ENCODE results near the gene TRIM54. TPM values are rescaled to one million over a fixed set of nuclear protein-coding genes. Genes with fewer than 3 reads are reported as not detected.
"Not testable (repeated sequence)": the region's sequence is repeated elsewhere in the genome, so short reads cannot be mapped to it uniquely, and the experiment has no call there.

TRIM54 gene
- total RNA-seq, 1 donor from 2014 or later = 2.5 TPM

GRCh38 chr2:27313882-27314645 lies 31.8 kb downstream of the TRIM54 start:
- Histone ChIP-seq H3K36me3 (peaks cover 0 to 13% of the 10 kb centered on the region in 2 donors), H3K4me3 (no peak overlapping the region), H3K27ac (no peak overlapping the region), H3K9me3 (no peaks in the 10 kb centered on the region), H3K4me1 (no peaks in the 10 kb centered on the region), H3K27me3 (no peaks in the 10 kb centered on the region)
- TF ChIP-seq POLR2A (IDR thresholded peaks at IDR 0.05) = no peak
- TF ChIP-seq CTCF (IDR thresholded peaks at IDR 0.05) = no peak
- no peak for TF ChIP-seq POLR2AphosphoS5 (IDR thresholded peaks at IDR 0.05; ENCODE audit: insufficient read depth in 1 of 2, low read depth in 1 of 2)
- intact Hi-C loops (cut with DNase I) = no loop called here
- DNase-seq (ENCODE audit: extremely low spot score in 2 of 2) = no peak

GRCh38 chr2:27314709-27315108 lies 32.5 kb downstream of the TRIM54 start:
- TF ChIP-seq CTCF (IDR thresholded peaks at IDR 0.05) (no peak), POLR2AphosphoS5 (IDR thresholded peaks at IDR 0.05; ENCODE audit: insufficient read depth in 1 of 2, low read depth in 1 of 2) (no peak), POLR2A (IDR thresholded peaks at IDR 0.05) (no peak)
- peaks cover 0 to 9% of the 10 kb centered on the region in 2 donors for H3K36me3 ChIP-seq
- no peaks in the 10 kb centered on the region for H3K27me3 ChIP-seq
- no peaks in the 10 kb centered on the region for H3K9me3 ChIP-seq
- intact Hi-C loops (cut with DNase I) = no loop called here
- no peak overlapping the region for H3K4me3 ChIP-seq
- DNase-seq (ENCODE audit: extremely low spot score in 2 of 2) = no peak
- H3K27ac ChIP-seq = no peak overlapping the region
- no peaks in the 10 kb centered on the region for H3K4me1 ChIP-seq

- DNase-seq (ENCODE audit: extremely low spot score in 2 of 2) = no peak
- H3K9me3 ChIP-seq = no peaks in the 10 kb centered on the region
- H3K36me3 ChIP-seq = peaks cover 0 to 7% of the 10 kb centered on the region in 2 donors
- H3K27me3 ChIP-seq = no peaks in the 10 kb centered on the region
- H3K27ac ChIP-seq = no peak overlapping the region
- H3K4me3 ChIP-seq = no peak overlapping the region
- intact Hi-C loops (cut with DNase I) = no loop called here
- no peaks in the 10 kb centered on the region for H3K4me1 ChIP-seq
- TF ChIP-seq POLR2A (IDR thresholded peaks at IDR 0.05) (no peak), POLR2AphosphoS5 (IDR thresholded peaks at IDR 0.05; ENCODE audit: insufficient read depth in 1 of 2, low read depth in 1 of 2) (no peak), CTCF (IDR thresholded peaks at IDR 0.05) (no peak)
Observed at GRCh38 chr2:27315122-27315521, 32.9 kb downstream of the TRIM54 start.

- TF ChIP-seq POLR2A (IDR thresholded peaks at IDR 0.05) (no peak), POLR2AphosphoS5 (IDR thresholded peaks at IDR 0.05; ENCODE audit: insufficient read depth in 1 of 2, low read depth in 1 of 2) (no peak), CTCF (IDR thresholded peaks at IDR 0.05) (no peak)
- Histone ChIP-seq H3K36me3 (no peaks in the 10 kb centered on the region), H3K27ac (no peak overlapping the region), H3K4me1 (peaks cover 11% of the 10 kb centered on the region), H3K27me3 (no peaks in the 10 kb centered on the region), H3K4me3 (no peak overlapping the region), H3K9me3 (no peaks in the 10 kb centered on the region)
- intact Hi-C loops (cut with DNase I) = no loop called here
- no peak for DNase-seq (ENCODE audit: extremely low spot score in 2 of 2)
Observed at GRCh38 chr2:27316655-27317412, 34.6 kb downstream of the TRIM54 start.

- H3K27me3 ChIP-seq; H3K4me3 ChIP-seq; H3K36me3 ChIP-seq; DNase-seq (ENCODE audit: extremely low spot score in 2 of 2); H3K27ac ChIP-seq; H3K9me3 ChIP-seq; intact Hi-C loops (cut with DNase I): not testable (repeated sequence)
- H3K4me1 ChIP-seq = peaks cover 28% of the 10 kb centered on the region
Observed at GRCh38 chr2:27319839-27320238, 37.6 kb downstream of the TRIM54 start.

Measured in vagina (tissue), 2 donors.